HG02588 (cell line): Measurements from ENCODE around the gene SURF2.
A peak's percentile ranks its signal among the peaks of the same experiment; 100 is the strongest.
"Not testable (repeated sequence)": the region's sequence is repeated elsewhere in the genome, so short reads cannot be mapped to it uniquely, and the experiment has no call there.

Experiments
- ATAC-seq: cut with Tn5 transposase; IDR thresholded peaks from one replicate; pipeline ENCODE4 v1.9.1; 2021; ENCODE audit warnings: mild to moderate bottlenecking, moderate library complexity; ENCODE audit not compliant: unreplicated experiment

The SURF2 gene

DNA sequence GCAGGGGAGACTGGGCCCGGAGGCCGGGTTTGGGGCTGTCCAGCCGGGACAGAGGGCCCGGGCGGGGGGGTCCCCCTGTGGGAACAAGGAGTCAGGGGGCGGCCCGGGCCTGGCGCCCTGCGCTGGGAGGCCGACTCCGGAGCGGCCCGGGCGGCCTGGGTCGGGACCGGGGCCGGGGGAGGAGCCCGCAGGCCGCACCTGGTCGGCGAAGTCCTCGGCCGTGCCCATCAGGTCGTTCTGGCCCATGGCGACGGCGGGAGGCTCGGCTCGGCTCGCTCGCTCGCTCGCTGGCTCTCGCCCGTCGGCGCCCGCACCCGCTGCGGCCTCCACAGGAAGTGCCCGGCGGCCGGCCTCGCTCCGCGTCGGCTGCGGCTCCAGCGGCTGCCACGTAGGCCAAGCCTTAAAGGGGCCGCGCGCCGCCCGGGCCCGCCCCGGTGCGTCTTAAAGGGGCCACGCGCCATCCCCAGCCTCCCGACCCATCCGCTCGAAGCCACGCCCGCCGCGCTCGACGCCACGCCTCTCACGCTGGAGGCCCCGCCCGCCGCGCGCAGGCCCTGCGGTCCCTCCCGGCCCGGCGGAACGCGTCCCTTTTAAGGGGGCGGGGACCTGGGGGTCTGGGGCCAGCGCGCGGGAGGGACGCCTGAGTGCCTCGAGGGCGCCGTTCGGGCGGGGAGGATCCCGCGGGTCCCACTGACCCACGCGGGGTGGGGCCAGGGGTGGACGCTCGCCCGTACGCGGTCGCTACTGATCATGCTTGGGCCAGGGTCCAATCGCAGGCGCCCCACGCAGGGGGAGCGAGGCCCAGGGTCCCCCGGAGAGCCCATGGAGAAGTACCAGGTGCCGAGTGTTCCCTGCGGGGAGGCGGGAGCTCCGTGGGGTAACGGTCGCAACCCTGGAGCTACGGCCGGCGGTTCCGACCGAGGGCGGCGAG is 19.6 kb downstream of the SURF2 start, which contains the start of the genes STKLD1 and SURF4:
TSS of gene STKLD1 (plus strand) at position 643 of the 931 bp plus-strand sequence. CDS start at position 751, 108 bp downstream.
TSS of gene SURF4 (minus strand) at position 337 of the 931 bp plus-strand sequence. CDS start at position 246, 91 bp downstream.
- peak; percentile 88 for ATAC-seq

DNA sequence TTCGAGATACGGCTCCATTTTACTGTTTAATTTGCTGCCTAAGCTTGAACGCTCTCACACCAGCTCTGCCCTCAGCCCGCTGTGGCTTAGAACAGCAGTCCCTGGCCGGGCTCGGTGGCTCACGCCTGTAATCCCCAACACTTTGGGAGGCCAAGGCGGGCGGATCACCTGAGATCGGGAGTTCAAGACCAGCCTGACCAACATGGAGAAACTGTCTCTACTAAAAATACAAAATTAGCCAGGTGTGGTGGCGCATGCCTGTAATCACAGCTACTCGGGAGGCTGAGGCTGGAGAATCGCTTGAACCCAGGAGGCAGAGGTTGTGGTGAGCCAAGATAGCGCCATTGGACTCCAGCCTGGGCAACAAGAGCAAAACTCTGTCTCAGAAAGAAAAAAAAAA is 20.9 kb downstream of the SURF2 start:
- not testable (repeated sequence) for ATAC-seq

DNA sequence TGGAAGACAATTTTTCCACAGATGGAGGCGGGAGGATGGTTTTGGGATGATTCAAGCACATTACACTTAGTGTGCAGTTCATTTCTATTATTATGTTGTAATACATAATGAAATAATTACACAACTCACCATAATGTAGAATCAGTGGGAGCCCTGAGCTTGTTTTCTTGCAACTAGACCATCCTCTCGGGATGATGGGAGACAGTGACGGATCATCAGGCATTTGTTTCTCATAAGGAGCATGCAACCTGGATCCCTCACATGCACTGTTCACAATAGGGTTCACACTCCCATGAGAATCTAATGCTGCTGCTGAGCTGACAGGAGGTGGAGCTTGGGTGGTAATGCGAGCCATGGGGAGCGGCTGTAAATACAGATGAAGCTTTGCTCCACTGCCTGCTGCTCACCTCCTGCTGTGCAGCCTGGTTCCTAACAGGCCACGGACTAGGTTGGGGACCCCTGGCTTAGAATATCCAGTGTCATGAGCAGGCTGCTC is 21.4 kb downstream of the SURF2 start:
- ATAC-seq = no peak

DNA sequence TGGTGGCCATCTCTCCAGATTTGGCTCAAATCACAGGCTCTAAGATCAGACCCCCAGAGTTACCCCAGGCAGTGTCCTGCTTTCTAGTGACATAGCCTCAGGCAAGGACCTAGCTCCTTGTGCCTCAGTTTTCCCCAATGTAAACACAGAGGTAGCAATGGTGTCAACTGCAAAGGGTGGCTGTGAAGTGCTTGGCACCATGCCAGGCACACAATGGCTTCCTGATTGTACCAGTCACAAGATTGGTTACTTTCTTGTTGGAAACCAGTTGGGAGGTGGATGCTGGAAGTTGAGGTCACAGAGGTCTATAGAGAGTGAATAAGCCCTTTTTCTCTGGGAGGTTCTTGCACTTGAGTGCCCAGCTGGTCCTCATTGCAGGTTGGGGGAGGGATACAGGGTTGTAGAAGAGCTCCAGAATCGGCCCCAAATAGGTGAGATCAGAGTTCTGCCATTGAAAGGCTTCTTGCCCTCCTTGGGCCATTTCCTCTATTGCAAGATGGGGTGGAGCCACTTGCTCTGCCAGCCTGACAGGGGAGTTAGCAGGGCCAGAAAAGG is 22.1 kb downstream of the SURF2 start:
- ATAC-seq = no peak

DNA sequence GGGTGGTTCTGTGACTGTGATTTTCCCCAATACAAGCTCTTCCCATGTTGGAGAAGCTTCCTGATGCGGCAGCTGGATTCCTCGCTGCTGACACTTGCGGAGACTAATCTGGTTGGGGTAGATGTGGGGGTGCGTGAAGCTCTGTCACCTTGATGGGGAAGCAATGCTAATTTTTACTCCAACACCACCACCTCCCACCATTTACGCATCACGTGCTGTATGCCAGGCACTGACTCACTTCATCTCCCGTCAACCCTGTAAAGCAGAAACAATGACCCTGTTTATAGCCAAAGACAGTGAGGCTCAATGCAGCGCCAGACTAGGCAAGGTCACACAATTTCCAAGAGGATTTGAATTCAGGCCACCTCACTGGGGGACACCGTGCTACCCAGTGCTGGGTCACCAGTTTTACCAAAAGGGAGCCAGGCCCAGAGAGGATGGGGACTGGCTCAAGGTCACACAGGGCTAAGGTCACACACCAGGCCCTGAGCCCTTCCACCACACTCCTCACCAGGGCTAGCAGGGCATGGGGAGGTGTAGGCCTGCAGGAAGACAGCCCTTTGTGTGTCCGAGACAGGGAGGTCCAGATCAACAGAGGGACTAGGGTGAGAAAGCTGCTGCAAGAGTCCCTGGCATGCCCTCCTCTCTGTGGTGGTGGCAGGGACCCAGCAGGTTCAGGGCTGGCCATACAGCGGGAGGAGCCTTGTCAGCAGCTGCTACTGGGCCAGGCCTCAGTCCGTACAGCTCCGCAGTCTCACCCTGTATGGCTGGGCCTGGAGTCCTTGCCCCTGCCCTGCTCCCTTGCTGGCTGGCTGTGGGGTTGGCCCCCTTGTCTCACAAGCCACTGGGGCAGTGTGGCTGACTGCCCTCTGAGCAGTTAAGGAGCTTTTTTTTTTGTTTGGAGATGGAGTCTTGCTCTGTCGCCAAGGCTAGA is 23.1 kb downstream of the SURF2 start:
- no peak for ATAC-seq

DNA sequence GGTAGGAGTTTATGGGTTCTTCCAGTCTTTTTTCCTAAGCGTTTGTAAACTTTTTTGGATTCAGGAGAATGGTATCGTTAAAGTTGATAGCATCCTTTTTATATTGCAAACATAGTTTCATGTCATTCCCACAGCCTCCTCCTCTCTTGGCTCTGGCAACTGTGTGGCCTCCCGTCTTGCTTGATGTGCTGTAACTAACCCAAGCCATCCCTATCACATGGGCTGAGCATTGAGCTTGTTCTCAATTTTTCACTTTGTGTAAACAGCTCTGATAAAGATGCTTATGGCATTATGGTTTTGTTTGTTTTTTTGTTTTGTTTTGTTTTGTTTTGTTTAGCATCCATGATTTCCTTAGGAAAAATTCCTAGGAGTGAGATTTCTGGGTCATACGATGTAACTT is 24.4 kb downstream of the SURF2 start:
- ATAC-seq = no peak

DNA sequence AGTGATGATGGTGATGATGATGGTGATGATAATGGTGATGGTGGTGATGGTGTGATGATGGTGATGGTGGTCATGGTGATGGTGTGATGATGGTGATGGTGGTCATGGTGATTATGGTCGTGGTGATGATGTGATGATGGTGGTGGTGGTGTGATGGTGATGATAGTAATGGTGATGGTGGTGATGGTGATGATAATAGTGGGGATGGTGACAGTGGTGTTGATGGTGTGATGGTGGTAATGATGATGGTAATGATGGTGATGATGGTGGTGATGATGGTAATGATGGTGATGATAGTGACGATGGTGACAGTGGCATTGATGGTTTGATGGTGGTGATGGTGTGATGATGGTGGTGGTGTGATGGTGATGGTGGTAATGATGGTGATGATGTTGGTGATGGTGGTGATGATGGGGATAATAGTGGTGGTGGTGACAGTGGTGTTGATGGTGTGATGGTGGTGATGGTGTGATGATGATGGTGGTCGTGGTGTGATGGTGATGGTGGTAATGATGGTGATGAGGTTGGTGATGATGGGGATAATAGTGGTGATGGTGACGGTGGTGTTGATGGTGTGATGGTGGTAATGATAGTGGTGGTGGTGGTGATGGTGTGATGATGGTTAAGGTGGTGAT is 26.3 kb downstream of the SURF2 start:
- ATAC-seq = no peak

DNA sequence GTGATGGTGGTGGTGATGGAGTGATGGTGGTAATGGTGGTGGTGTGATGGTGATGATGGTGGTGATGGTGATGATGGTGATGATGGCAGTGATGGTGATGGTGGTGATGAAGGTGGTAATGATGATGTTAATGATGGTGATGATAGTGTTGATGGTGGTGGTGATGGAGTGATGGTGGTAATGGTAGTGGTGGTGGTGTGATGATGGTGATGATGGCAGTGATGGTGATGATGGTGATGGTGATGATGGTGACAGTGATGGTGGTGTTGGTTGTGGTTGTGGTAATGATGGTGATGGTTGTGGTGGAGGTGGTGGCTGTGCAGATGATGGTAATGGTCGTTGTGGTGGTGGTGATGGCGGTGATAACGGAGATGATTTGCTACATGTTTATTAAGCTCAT is 27.1 kb downstream of the SURF2 start:
- no peak for ATAC-seq

DNA sequence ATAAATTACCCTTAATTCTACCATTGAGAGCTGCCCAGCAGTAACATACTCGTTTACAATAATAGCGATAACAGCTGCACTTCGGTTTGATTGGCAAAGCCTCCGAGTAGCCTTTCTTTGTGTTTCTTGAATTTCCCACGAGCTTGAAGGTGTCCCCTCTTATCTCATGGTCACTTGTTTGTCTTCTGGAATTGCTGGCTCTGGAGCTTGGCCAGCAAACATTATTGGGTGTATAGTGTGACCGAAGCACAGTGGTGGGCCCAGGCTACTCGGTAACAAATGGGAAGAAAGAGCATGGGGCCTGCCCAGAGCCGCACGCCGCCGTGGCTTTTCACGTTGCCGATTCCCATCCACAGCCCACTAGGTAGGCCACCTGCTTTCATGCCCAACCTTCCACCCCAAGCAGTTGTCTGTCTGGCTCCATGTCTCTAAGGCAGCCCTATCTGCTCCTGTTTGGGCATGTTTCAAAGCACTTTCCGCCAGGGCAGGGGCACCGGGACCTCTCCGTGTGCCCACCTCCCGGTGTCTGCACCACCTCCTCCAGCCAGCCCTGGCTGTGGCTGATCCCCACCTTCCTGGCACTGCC is 28.5 kb downstream of the SURF2 start:
- ATAC-seq = no peak

DNA sequence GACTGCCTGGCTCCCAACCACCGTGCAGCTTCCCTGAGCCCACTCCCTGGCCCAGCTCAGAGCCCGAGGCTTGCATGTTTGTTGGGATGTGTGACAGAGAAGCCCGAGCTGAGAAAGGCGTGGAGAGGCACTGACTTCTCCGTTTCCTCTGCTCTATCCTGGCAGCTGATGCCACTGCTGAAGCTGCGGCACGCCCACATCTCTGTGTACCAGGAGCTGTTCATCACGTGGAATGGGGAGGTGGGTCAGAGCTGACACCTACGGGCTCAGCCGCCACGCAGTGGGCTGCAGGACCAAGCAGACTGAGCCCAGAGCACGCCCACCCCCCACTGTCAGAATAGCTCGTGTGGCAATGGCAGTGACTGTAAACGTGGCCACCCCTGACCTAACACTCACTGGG is 29.1 kb downstream of the SURF2 start:
- ATAC-seq = no peak

DNA sequence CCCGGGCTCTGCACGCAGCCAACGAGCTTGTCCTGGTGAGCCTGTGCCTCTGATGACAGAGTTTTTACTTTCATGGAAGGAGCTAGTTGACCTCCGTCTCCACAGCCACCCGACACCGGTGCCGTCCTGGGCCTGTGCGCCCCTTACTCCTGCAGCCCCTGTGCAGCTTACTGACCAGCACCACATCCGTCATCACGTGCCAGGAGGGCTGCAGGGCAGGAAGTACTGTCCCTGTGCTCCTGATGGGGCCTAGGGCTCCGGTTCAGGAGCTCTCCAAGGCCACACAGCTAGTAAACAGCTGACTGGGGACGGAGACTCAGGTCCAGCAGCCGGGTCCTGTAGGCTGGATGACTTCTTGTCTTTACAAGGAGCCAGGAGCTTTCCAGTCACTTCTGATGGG is 30.0 kb downstream of the SURF2 start:
- ATAC-seq = no peak

DNA sequence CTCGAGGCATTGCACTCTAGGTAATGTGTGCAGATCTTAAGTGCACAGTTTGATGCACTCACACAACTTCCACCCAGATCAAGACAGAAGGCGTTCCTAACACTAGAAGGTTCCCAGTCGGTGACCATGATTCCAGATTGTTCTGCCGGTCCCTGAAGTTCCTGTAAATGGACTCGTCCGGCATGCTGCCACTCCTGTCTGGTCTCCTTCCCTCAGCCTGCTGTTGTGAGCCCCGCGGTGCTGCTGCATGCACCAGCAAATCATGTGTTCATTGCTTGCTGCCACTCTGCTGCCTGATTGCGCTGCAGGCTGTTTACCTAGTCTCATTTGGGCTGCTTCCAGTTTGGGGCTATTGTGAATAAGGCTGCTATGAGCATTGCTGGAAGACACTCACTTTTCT is 31.3 kb downstream of the SURF2 start:
- ATAC-seq = no peak

DNA sequence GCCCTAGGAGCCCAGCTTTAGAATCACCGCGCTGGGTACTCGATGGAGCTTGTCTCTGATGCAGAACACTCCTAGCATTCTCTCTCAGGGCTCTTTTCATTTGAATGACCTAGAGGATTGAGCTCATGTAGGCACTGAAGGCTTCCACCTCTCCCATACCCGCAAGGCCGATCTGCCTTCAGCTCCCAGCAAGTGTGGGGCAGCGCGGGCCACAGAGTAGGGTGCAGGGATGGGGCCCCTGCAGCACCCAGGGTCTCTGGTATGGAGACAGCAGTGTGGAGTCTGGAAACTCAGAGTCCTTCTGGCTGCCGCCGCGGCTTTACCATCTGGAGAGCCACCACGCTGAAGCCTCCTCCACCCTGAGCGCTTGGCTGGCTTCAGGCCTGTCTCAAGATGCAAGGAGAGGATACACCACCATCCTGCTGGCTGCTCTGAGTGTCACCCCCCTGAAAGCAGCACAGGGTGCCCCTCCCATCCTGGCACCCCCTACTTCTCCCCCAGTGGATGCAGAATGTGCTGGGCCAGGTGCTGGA is 32.7 kb downstream of the SURF2 start:
- ATAC-seq = no peak

DNA sequence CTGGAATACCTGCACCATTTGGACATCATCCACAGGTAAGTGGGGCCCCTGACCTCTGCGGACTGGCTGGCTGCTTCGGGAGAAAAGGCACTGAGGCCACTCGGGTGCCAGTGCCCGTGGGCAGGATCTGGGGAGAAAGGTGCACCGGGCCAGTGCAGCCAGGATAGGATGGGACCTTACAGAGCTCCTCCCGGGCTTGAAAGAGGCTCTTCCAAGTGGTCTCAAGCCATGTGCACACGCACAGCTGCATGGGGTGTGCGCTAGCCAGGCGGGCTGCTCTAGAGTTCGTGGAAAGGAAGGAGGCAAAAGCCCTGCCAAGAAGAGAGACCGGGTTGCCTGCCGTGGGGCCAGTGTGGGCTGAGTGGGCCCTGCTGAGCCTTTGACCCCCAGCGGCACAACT is 33.2 kb downstream of the SURF2 start:
- ATAC-seq = no peak

DNA sequence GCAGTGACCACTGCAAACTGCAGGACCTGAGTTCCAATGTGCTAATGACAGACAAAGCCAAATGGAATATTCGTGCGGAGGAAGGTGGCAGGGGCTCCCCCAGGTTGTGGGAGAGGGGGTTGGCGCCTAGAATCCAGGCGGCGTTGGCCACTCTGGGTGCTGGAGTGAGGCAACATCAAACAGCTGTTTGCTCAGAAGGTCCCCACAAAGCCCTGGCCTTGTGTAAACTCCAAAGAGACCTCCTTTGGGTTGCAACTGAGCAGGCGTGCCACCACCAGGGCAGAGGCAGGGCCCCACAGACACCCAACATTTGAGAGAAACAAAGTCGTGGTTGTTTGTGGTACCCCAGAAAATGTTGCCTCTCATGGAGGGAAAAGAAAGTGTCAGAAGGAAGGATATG is 34.4 kb downstream of the SURF2 start:
- ATAC-seq = no peak

DNA sequence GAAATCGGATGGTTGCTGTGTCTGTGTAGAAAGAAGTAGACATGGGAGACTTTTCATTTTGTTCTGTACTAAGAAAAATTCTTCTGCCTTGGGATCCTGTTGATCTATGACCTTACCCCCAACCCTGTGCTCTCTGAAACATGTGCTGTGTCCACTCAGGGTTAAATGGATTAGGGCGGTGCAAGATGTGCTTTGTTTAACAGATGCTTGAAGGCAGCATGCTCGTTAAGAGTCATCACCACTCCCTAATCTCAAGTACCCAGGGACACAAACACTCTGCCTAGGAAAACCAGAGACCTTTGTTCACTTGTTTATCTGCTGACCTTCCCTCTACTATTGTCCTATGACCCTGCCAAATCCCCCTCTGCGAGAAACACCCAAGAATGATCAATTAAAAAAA is 35.1 kb downstream of the SURF2 start:
- not testable (repeated sequence) for ATAC-seq

DNA sequence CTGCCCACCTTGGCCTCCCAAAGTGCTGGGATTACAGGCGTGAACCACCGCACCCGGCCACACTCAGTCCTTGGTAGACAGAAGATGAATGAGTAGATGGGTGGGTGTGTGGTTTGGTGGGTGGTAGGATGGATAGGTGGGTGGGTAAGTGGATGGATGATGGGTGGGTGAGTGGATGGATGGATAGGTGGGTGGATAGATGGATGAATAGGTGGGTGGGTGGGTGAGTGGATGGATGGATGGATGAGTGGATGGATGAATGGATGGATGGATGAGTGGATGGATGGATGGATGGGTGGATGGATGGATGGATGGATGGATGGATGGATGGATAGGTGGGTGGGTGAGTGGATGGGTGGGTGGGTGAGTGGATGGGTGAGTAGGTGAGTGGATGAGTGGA is 36.0 kb downstream of the SURF2 start:
- not testable (repeated sequence) for ATAC-seq

DNA sequence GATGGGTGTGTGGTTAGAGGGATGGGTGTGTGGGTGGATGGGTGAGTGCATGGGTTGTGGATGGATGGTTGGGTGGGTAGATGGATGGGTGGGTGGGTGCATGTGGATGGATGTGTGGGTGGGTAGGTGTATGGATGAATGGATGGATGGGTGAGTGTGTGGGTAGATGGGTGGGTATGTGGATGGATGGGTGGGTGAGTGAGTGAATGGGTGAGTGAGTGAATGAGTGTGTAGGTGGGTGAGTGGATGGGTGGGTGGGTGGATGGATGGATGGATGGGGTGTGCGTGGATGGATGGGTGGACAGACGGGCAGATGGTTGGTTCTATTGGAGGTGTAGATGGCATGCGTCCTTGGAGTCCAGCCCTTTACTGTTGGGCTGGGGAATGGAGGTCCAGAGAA is 37.0 kb downstream of the SURF2 start:
- ATAC-seq = no peak

DNA sequence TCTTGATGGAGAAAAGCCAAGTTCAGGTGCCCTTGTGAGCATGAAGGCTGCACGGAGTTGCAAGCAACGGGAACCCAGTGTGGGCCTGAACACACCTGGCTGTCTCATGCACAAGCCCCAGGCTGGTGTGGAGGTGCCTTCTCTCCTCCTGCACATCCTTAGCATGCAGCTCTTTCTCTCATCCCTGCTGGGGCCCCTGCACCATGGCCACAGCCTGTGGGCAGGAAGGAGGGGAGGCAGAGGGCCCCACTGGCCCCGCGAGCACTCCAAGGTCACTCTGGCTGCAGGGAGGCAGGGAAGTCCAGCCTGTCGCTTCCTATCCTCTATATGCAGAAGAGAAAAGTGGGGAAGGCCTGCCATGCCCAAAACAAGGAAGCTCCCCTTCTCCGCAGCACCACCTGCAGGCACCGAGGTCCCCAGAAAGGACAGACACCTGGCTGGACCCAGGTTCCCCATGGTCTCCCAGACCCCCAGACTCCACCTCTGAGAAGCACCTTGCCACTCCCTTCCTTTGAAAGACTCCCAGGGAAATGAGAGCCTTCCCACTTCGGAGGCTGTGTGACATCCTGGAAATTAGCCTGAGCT is 38.4 kb downstream of the SURF2 start:
- ATAC-seq = no peak

DNA sequence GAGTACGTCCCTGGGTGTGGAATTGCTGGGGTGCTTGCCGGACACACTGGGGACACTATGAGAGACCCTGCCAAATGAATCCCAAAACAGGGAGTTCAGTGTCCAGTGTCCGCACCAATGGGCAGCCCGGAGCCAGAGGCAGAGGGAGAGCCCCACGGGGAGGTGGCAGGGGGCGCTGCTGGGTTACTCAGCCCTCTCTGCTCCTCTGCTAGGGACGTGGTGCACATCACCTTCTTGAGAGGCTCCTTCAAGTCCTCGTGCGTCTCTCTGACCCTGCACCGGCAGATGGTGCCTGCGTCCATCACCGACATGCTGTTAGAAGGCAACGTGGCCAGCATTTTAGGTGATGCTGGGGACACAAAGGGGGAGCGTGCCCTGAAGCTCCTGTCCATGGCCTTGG is 40.6 kb downstream of the SURF2 start:
- ATAC-seq = no peak
